Measurements from ENCODE around the gene TRIP4. TPM values are rescaled to one million over a fixed set of nuclear protein-coding genes. Genes with fewer than 3 reads are reported as not detected.

TRIP4 gene
- total RNA-seq, 2 experiments from 2014 or later, result 15.9 to 17.3 TPM

DNA sequence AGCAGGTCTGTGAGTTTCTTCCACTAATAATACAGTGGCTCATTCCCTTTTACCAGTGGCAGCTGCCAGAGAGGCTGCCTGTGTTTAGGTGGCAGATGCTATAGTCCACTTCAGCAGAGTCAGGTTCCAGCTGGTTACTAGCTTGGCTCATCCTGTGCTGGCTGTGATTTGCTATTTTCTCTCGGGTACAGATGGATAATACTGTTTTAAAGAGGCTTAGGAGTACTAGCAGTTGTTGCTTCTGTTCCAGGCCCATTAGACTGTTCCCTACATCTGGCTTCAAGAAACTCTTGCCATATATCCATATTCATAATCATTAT lies 113.7 kb downstream of the TRIP4 start:
- no peaks in the 10 kb centered on the region for H3K27me3 Mint-ChIP-seq

DNA sequence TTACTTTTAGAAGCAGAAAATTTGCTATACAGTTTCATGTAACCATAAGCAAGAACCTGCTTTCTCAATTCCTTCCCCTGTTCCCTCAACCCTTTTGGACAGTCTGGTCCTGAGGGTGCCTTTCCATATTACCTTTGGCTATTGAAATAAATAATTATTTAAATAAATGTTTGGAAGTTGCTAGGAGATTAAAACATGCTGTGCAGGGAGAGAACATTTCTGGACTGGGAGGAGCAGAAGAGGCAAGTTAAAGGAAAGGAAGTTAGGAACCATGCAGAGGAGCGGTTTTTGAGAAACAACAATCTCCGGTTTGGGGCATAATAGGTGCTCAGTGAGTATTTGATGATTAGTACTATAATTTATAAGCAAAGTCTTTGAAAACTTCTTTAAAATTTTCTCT lies 114.5 kb downstream of the TRIP4 start:
- Mint-ChIP-seq H3K4me1 (ENCODE audit: low read depth) (peaks cover 75% of the 10 kb centered on the region), H3K36me3 (ENCODE audit: low read depth) (peaks cover 45% of the 10 kb centered on the region), H3K27ac (peak overlapping the region; percentile 82), H3K4me3 (no peak overlapping the region), H3K9me3 (no peaks in the 10 kb centered on the region), H3K27me3 (no peaks in the 10 kb centered on the region)
- intact Hi-C loops (cut with micrococcal nuclease), result no loop called here
- no peak for DNase-seq
- ChIA-PET POLR2A (no interaction called here), CTCF (interaction anchor here (2.2 kb wide), 1 partner anchor 151 kb away, joined by 6 read pairs; no protein-coding TSS in a partner anchor)
- TF ChIP-seq, protein P1, sequence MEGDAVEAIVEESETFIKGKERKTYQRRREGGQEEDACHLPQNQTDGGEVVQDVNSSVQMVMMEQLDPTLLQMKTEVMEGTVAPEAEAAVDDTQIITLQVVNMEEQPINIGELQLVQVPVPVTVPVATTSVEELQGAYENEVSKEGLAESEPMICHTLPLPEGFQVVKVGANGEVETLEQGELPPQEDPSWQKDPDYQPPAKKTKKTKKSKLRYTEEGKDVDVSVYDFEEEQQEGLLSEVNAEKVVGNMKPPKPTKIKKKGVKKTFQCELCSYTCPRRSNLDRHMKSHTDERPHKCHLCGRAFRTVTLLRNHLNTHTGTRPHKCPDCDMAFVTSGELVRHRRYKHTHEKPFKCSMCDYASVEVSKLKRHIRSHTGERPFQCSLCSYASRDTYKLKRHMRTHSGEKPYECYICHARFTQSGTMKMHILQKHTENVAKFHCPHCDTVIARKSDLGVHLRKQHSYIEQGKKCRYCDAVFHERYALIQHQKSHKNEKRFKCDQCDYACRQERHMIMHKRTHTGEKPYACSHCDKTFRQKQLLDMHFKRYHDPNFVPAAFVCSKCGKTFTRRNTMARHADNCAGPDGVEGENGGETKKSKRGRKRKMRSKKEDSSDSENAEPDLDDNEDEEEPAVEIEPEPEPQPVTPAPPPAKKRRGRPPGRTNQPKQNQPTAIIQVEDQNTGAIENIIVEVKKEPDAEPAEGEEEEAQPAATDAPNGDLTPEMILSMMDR (IDR thresholded peaks at IDR 0.05), result no peak
- no peak for ATAC-seq

More for the DNA sequence above, 113.7 kb downstream of the TRIP4 start:
- CTCF ChIA-PET, result interaction anchor here (0.8 to 1.3 kb wide), 5 partner anchors 24 to 152 kb away, joined by 3 to 4 read pairs (median 3); no protein-coding TSS in a partner anchor
- no peaks in the 10 kb centered on the region for H3K9me3 Mint-ChIP-seq
- ATAC-seq (no peak), DNase-seq (no peak)
- POLR2A ChIA-PET, result interaction anchor here (0.8 to 1.6 kb wide), 3 partner anchors 11 to 39 kb away, joined by 3 to 4 read pairs (median 3); no protein-coding TSS in a partner anchor
- peaks cover 47% of the 10 kb centered on the region for H3K36me3 Mint-ChIP-seq (ENCODE audit: low read depth)
- H3K27ac Mint-ChIP-seq, result peak overlapping the region; percentile 56
- intact Hi-C loops (cut with micrococcal nuclease), result no loop called here
- TF ChIP-seq, protein P1 (IDR thresholded peaks at IDR 0.05), result no peak
- H3K4me3 Mint-ChIP-seq, result no peak overlapping the region
- H3K4me1 Mint-ChIP-seq (ENCODE audit: low read depth), result peaks cover 73% of the 10 kb centered on the region

DNA sequence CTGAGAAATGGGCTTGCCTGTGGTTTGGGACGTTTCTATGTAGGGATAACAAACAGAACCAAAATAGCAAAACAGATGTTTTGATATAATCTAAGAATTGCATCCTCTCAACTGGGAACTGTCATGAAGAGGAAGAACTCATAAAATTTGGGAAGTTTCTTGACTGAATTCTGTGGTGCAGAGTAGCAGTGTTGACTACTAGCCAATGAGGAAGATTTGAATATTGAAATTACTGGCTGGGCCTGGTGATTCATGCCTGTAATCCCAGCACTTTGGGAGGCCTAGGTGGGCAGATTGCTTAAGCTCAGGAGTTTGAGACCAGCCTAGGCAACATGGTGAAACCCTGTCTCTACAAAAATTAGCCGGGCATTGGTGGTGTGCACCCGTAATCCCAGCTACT lies 114.9 kb downstream of the TRIP4 start:
- DNase-seq, result no peak

DNA sequence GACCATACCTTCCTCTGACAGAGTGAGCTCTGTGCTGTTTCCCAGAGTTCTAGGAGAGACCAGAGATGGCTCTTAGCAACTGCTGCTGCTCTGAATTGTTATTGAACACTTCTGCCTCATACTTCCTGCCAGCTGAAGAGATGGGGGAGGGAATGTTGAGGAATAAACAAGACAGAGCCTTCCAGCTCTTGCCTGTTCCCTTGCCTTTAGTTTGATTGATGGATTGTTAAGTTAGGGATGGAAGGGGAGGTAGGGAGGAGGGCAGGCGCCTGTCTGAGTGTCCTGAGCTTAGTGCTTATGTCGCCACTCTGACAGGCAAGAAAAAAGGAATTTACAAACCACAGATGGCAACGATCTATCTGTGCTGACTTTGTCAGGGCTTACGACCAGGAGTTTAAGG lies 115.6 kb downstream of the TRIP4 start:
- H3K36me3 Mint-ChIP-seq (ENCODE audit: low read depth), result peaks cover 45% of the 10 kb centered on the region
- H3K4me3 Mint-ChIP-seq, result peak overlapping the region; percentile 31
- TF ChIP-seq, protein P1 (IDR thresholded peaks at IDR 0.05), result no peak
- no peaks in the 10 kb centered on the region for H3K9me3 Mint-ChIP-seq
- ChIA-PET POLR2A (interaction anchor here (0.9 to 1.5 kb wide), 3 partner anchors 15 to 43 kb away, joined by 3 to 5 read pairs (median 3); partner anchors contain the start of gene ZNF609), CTCF (interaction anchor here (1.1 to 2.2 kb wide), 4 partner anchors 11 to 150 kb away, joined by 3 to 6 read pairs (median 5); no protein-coding TSS in a partner anchor)
- H3K4me1 Mint-ChIP-seq (ENCODE audit: low read depth), result peaks cover 81% of the 10 kb centered on the region
- H3K27ac Mint-ChIP-seq, result peak overlapping the region; percentile 82
- intact Hi-C loops (cut with micrococcal nuclease), result no loop called here
- DNase-seq (no peak), ATAC-seq (no peak)
- H3K27me3 Mint-ChIP-seq, result no peaks in the 10 kb centered on the region

More for the DNA sequence above, 114.9 kb downstream of the TRIP4 start:
- TF ChIP-seq, protein P1 (IDR thresholded peaks at IDR 0.05), result no peak
- peaks cover 77% of the 10 kb centered on the region for H3K4me1 Mint-ChIP-seq (ENCODE audit: low read depth)
- H3K27ac Mint-ChIP-seq, result peak overlapping the region; percentile 82
- peaks cover 43% of the 10 kb centered on the region for H3K36me3 Mint-ChIP-seq (ENCODE audit: low read depth)
- CTCF ChIA-PET, result interaction anchor here (2.2 kb wide), 1 partner anchor 150 kb away, joined by 6 read pairs; no protein-coding TSS in a partner anchor
- POLR2A ChIA-PET, result interaction anchor here (0.9 to 1.5 kb wide), 2 partner anchors 29 to 42 kb away, joined by 3 to 5 read pairs; partner anchors contain the start of gene ZNF609
- no peak overlapping the region for H3K4me3 Mint-ChIP-seq
- intact Hi-C loops (cut with micrococcal nuclease), result no loop called here
- H3K27me3 Mint-ChIP-seq, result no peaks in the 10 kb centered on the region
- no peak for ATAC-seq
- H3K9me3 Mint-ChIP-seq, result no peaks in the 10 kb centered on the region

DNA sequence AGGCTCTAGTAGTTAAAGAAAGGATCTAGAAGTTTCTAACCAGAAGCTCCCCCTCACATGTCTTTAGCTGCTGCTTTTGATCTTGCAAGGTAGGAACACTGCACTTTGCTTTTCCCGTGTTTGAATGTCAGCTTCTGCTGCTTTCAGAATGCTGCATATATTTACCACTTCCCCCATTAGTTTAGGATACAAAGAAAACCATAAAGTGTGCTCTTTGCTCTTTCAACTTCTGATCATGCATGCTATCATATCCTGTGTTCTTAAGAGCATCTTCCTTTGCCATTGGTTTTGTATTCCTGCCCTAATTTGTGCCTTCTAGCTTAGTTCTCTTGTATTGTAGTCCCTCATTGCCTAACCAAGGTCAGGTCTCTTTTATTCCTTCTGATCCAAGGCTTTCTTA lies 116.0 kb downstream of the TRIP4 start:
- H3K4me3 Mint-ChIP-seq, result peak overlapping the region; percentile 31
- ChIA-PET POLR2A (interaction anchor here (0.7 to 1.5 kb wide), 3 partner anchors 15 to 361 kb away, joined by 3 to 5 read pairs (median 4); no protein-coding TSS in a partner anchor), CTCF (interaction anchor here (1.1 to 2.2 kb wide), 5 partner anchors 10 to 224 kb away, joined by 3 to 6 read pairs (median 5); no protein-coding TSS in a partner anchor)
- no peaks in the 10 kb centered on the region for H3K9me3 Mint-ChIP-seq
- H3K27me3 Mint-ChIP-seq, result no peaks in the 10 kb centered on the region
- intact Hi-C loops (cut with micrococcal nuclease), result no loop called here
- ATAC-seq, result peak; percentile 24
- peaks cover 43% of the 10 kb centered on the region for H3K36me3 Mint-ChIP-seq (ENCODE audit: low read depth)
- peak overlapping the region; percentile 82 for H3K27ac Mint-ChIP-seq
- no peak for DNase-seq
- TF ChIP-seq, protein P1 (IDR thresholded peaks at IDR 0.05), result no peak
- H3K4me1 Mint-ChIP-seq (ENCODE audit: low read depth), result peaks cover 81% of the 10 kb centered on the region

All from activated CD8-positive, alpha-beta T cell treated with anti-CD3 and anti-CD28 coated beads for 36 hours (primary cell).